Measurements from ENCODE around the gene STMND1.
A peak's percentile ranks its signal among the peaks of the same experiment; 100 is the strongest.

STMND1 gene

DNA sequence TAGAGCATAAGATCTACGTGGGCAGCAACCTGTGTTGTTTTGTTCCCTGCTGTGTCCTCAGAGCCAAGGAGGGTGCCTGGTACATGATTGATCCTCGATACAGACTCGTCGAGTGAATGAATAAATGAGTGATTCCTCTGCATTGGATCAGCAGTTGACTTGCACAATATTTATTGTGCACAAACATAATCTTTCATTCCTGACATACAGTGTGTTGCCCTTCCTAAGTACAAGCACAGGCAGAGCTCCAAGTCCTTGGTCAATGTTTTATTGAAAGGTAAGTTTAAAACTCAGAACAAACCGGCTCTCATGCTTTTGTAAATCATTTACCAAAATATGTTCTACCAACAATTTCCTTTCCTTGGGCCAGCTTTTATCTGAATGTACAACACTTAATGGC lies 57.4 kb downstream of the STMND1 start:
- no peak for DNase-seq

DNA sequence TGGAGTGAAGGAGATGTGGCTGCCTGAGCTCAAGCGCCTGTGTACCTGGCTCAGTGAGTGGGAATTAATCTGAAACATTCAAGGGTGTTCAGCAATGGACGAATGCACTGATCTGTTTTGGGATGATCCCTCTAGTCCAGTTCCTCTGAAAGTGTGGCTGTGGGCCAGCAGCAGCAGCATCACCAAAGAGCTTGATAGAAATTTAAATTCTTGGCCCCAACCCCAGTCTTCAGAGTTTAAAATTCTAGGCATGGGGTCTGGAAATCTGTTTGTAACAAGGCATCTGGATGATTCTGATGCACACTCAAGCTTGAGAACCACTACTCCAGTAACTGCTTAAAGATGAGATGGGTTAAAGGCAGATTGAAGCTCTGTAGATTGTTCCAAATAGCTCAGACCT lies 59.2 kb downstream of the STMND1 start:
- DNase-seq, result no peak

DNA sequence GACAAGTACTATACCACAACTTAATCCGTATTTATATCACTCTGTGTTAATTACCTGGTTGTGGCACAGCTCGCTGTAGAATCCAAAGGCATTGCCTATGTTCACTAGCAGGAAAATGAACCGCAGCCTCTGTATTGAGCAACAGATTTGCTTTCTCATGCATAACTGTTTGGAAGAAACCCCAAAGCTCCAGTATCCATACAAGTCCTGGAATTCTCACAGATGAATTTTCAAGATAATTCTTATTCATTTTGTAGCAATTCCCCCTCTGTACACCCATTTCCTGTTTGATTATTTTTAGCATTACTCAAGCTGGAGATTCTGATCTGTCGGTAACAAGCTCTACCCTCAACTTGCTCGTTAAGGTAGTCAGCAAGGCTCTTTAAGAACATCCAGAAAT lies 63.5 kb downstream of the STMND1 start:
- no peak for DNase-seq

DNA sequence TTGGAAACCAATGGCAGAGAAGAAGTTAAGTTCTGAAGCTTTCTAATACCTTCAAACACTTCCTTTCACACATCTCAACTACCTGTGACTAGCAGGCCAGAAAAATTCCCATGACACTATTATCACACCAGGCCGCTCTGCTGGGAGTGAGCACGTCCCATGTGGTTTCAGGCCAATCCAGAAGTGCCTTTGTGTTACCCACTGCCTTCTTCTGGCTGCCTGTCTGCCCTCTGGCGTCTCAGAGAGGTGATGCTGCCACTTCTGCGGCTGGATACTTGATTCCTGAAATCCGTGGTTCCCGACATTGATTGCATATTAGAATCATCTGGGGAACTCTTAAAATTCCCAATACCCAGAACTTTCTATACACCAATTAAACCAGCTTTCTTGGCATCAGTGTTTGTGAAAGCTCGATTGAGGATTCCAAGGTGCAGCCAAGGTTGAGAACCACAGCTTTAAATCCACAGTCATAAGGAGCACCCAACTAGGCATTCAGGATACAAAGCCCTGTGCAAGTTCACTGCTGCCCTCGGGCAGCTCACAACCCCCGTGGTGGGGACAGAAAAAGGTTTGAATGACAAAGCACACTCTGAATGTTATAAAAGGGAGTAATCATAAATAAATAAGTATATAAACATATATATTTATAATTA lies 65.6 kb downstream of the STMND1 start:
- peak in 13 of 56 donors; percentile 1 to 31 (median 11) for DNase-seq

DNA sequence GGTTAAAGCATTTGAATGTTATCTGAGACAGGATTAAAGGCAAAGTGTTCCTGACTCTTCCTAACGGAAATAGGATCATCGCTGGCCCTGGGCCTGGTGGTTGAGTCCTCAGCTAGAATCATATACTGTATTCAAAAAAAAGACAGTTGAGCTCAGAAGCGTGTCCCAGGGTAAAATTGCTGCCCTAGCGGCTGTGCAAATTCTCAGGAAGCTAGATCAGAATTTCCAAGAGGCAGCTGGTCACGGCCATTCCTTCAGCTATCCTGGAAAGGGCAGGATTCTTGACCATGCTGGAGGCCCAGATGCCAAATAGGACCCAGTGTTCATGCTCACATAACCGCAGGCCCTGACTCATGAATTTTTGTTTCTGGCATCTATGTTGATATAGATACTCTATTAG lies 67.4 kb downstream of the STMND1 start:
- no peak for DNase-seq

DNA sequence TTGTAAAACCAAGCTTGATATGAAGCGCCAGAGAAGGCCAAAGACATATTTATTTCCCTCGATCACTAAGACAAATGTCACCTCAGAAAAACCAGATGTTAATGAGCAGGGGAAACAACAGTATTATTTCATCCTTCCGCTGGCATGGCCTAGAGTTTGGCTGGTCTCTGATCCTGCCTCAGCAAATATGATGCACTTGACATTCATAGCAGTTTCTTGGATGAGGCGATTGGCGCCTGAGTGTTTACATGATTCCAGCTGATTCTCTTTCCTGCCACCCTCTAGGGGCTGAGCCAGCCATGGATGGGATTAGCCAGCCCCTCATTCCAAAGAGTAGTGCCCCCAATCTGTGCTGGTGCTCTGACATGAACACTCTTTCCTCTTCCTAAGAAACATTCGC lies 67.9 kb downstream of the STMND1 start:
- no peak for DNase-seq

DNA sequence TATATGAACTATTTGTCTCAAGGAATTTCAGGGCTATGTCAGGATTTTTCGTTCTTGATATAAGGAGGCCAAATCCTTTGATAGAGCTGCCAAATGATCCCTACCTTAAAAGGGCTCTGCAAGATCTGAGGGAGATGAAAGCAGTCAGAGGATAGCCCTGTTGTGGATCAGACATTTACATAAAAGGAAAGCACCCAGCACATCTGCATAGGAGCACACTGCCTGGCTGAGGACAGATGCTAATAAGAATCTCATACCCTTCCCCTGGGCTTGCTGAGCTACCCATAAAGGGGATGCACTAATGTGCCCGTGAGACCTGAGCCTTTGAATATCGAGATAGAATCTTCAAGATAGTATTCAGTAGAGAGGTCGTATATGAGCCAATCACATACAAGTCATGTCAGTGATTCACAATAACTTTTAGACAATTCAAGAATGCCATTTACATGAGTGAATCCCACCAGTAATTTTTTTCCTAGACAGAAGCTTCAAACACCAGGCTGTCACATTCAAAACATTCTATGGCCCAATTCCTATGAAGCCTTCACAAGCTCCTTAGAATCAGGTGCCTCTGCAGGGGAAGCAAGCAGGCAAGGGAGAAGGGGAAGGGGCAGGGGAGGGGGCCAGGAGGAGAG lies 71.1 kb downstream of the STMND1 start:
- DNase-seq, result no peak

DNA sequence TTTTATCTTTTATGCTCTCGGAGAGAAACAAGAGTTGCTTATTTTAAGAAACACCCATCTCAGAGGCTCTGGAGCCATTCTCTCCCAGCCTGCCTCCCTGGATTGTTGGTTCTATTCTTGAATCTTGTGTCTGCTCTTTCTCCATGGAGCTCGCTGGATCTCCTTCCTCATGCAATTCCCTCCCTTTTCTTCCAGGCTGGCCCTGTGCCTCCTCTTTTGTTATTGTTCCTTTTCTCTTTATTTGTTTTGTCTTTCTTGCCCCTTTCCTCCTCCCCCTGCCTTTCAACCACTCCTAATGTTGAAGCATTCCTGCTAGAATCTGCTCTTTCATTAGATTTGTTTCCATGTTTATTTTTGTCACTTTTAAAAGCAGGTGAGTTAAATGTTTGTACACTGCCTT lies 76.5 kb downstream of the STMND1 start:
- DNase-seq, result no peak

DNA sequence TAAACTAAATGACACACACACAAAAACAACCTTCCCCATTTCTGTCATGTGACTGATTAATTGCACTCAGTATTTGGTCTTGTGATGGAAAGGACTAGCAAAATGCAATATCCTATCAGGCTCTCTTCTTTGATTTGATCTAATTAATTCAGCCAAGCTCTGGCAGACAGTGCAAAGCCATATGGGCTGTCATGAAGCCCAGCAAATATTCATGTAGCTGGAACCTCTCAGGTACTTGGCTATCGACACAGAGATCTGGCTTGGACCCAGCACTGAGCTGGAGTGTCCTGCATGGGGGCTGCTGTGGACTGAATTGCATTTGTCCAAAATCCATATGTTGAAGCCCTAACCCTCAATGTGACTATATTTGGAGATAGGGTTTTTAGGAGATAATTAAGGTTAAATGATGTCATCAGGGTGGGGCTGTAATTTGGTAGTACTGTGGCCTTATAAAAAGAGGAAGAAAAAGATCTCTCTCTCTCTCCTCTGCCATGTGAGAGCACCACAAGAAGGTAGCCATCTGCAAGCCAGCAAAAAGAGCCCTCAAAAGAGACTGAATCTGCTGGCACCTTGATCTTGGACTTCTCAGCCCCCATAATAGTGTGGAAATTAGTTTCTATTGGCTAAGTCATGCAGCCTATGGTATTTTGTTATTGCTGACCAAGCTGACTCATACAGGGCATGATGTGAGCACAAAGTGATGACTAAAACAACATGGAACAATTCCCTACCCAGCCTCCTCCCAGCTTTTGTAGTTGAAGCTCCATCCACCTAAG lies 77.1 kb downstream of the STMND1 start:
- DNase-seq, result no peak

DNA sequence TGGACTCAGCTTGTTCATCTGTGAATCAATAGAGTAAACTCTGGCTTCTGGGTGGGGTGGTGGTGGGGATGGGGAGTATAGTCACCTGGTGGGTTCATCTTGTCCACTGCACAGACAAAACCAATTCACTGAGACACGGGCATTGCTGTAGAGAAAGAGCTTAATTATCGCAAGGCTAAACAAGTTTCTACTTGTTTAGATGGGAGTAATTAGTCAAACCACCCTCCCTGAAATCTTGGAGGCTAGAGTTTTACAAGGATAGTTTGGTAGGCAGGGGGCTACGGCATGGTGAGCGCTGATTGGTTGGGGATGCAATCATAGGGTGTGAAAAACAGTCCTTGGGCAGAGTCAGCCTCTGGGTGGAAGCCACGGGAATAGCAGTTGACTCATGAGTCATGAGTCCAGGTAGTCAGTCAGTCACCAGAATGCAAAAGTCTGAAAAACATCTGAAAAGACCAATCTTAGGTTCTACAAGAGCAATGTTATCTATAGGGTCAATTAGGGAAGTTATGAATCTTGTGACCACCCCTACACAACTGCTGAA lies 77.8 kb downstream of the STMND1 start:
- DNase-seq, result no peak

Measured in nucleus accumbens (tissue), 56 donors.